Tibial nerve (tissue), 4 donors: Measurements from ENCODE around the gene B4GALNT2. TPM values are rescaled to one million over a fixed set of nuclear protein-coding genes. Genes with fewer than 3 reads are reported as not detected.

Source experiments
- DNase-seq, 2 donors: peaks; one replicate each; pipeline ENCODE4 v3.0.0-alpha.2; 2019; ENCODE audit warnings: low spot score in 2 of 2
- H3K27ac ChIP-seq, 4 donors: fragments of 200-600 bp; sonication (generic) in 3 of 4; one replicate each; pipeline ENCODE4 v1.5.1; 2017 to 2019; ENCODE audit warnings: mild to moderate bottlenecking in 1 of 4
- H3K27me3 ChIP-seq, 2 donors: fragments of 200-600 bp; sonication (generic) in 1 of 2; one replicate each; pipeline versions ENCODE4 v1.5.1 to v1.6.0; 2017 to 2019
- H3K36me3 ChIP-seq, 3 donors: fragments of 200-600 bp; sonication (generic); one replicate each; pipeline ENCODE4 v1.5.1; 2018 to 2019
- H3K4me1 ChIP-seq, 4 donors: fragments of 200-600 bp; sonication (generic) in 3 of 4; one replicate each; pipeline ENCODE4 v1.5.1; 2017 to 2019
- H3K4me3 ChIP-seq, 4 donors: fragments of 200-600 bp; sonication (generic) in 3 of 4; one replicate each; pipeline ENCODE4 v1.5.1; 2017 to 2019; ENCODE audit warnings: mild to moderate bottlenecking in 1 of 4, moderate library complexity in 1 of 4
- H3K9me3 ChIP-seq, 4 donors: fragments of 200-600 bp; sonication (generic) in 3 of 4; one replicate each; pipeline ENCODE4 v1.5.1; 2017 to 2019
- CTCF ChIP-seq, 5 experiments: fragments of 200-600 bp in 3 of 5; fragments of 450-650 bp in 2 of 5; sonication (generic) in 3 of 5; IDR thresholded peaks; one replicate each; pipeline ENCODE4 v1.5.1; 2016 to 2019; ENCODE audit warnings: antibody characterized with exemption in 5 of 5, mild to moderate bottlenecking in 3 of 5, moderate library complexity in 2 of 5
- EP300 ChIP-seq, 2 donors: sonication (generic); formaldehyde crosslinking; IDR thresholded peaks; one replicate each; pipeline ENCODE4 v1.6.1; 2017; ENCODE audit warnings: antibody characterized with exemption in 2 of 2, mild to moderate bottlenecking in 1 of 2
- POLR2A ChIP-seq, 2 donors: fragments of 450-650 bp; IDR thresholded peaks; one replicate each; pipeline ENCODE4 v1.6.1; 2017; ENCODE audit warnings: antibody characterized with exemption in 2 of 2, mild to moderate bottlenecking in 2 of 2, moderate library complexity in 2 of 2
- WGBS, 2 donors: methylation state at CpG; one replicate each; pipeline ENCODE4 v1.1.5; 2018; 5-methylcytosine and 5-hydroxymethylcytosine counted together
- total RNA-seq, 4 donors: library from RNA; depleted of rRNA; stranded (reverse); fragments of >200 nt; gene quantifications; one replicate each; pipeline ENCODE4 v1.1.0, GENCODE V29; 2016

The B4GALNT2 gene
- total RNA-seq, 4 donors from 2014 or later, result not detected

GRCh38 chr17:49191409-49191916 lies 58.9 kb downstream of the B4GALNT2 start:
- Histone ChIP-seq H3K9me3 (no peaks in the 10 kb centered on the region), H3K4me1 (peaks cover 0 to 7% (median 0%) of the 10 kb centered on the region in 4 donors), H3K27me3 (no peaks in the 10 kb centered on the region), H3K27ac (peak overlapping the region; percentile 95 to 99 (median 98)), H3K4me3 (peak overlapping the region; percentile 71 to 80 (median 78)), H3K36me3 (no peaks in the 10 kb centered on the region)
- TF ChIP-seq POLR2A (IDR thresholded peaks at IDR 0.05) (no peak), EP300 (IDR thresholded peaks at IDR 0.05) (no peak), CTCF (IDR thresholded peaks at IDR 0.05) (no peak)
- no peak for DNase-seq
- WGBS, 2 donors, result 8 to 9% methylated on average over 8 of the region's 8 CpGs

- no peaks in the 10 kb centered on the region for H3K36me3 ChIP-seq
- H3K27me3 ChIP-seq, result no peaks in the 10 kb centered on the region
- peak overlapping the region; percentile 95 to 99 (median 98) for H3K27ac ChIP-seq
- DNase-seq, result peak; percentile 94 to 97
- H3K4me3 ChIP-seq, result peak overlapping the region; percentile 71 to 80 (median 78)
- H3K4me1 ChIP-seq, result peaks cover 0 to 7% (median 0%) of the 10 kb centered on the region in 4 donors
- peak; percentile 20 to 32 (median 26) for TF ChIP-seq CTCF (IDR thresholded peaks at IDR 0.05)
- peak in 1 of 2 donors; percentile 31 for TF ChIP-seq POLR2A (IDR thresholded peaks at IDR 0.05)
- peak in 1 of 2 donors; percentile 55 for TF ChIP-seq EP300 (IDR thresholded peaks at IDR 0.05)
- 0% methylated on average over 37 to 53 of the region's 53 CpGs for WGBS, 2 donors
- no peaks in the 10 kb centered on the region for H3K9me3 ChIP-seq
These were observed 59.6 kb downstream of the B4GALNT2 start for GRCh38 chr17:49191917-49192741.

- peak; percentile 31 to 62 for DNase-seq
- TF ChIP-seq EP300 (IDR thresholded peaks at IDR 0.05) (peak in 1 of 2 donors; percentile 66), POLR2A (IDR thresholded peaks at IDR 0.05) (peak in 1 of 2 donors; percentile 47), CTCF (IDR thresholded peaks at IDR 0.05) (no peak)
- 5 to 9% methylated on average over 21 of the region's 21 CpGs for WGBS, 2 donors
- no peaks in the 10 kb centered on the region for H3K36me3 ChIP-seq
- H3K27ac ChIP-seq, result peak overlapping the region; percentile 95 to 99 (median 98)
- no peaks in the 10 kb centered on the region for H3K9me3 ChIP-seq
- H3K27me3 ChIP-seq, result no peaks in the 10 kb centered on the region
- H3K4me1 ChIP-seq, result peaks cover 0 to 7% (median 0%) of the 10 kb centered on the region in 4 donors
- H3K4me3 ChIP-seq, result peak overlapping the region; percentile 71 to 80 (median 78)
These were observed 61.1 kb downstream of the B4GALNT2 start for GRCh38 chr17:49193513-49194296.

- WGBS, 2 donors, result 52 to 54% methylated on average over 3 of the region's 3 CpGs
- peak overlapping the region in 3 of 4 donors; percentile 98 to 99 (median 98) for H3K27ac ChIP-seq
- no peak for DNase-seq
- no peaks in the 10 kb centered on the region for H3K36me3 ChIP-seq
- no peak overlapping the region for H3K4me3 ChIP-seq
- TF ChIP-seq EP300 (IDR thresholded peaks at IDR 0.05), result no peak
- TF ChIP-seq CTCF (IDR thresholded peaks at IDR 0.05), result no peak
- no peak for TF ChIP-seq POLR2A (IDR thresholded peaks at IDR 0.05)
- H3K4me1 ChIP-seq, result peaks cover 0 to 7% (median 0%) of the 10 kb centered on the region in 4 donors
- H3K9me3 ChIP-seq, result no peaks in the 10 kb centered on the region
- no peaks in the 10 kb centered on the region for H3K27me3 ChIP-seq
These were observed 61.7 kb downstream of the B4GALNT2 start for GRCh38 chr17:49194297-49194607.
